Endothelial cell of umbilical vein (primary cell): ENCODE measurements around the gene ADAMTS14. TPM values are rescaled to one million over a fixed set of nuclear protein-coding genes. Genes with fewer than 3 reads are reported as not detected.

Experiments
- BruUV-seq: library from RNA; stranded (reverse); fragments of 400-500 nt; replicated peaks from 2 replicates; lab custom pipeline; 2021; lab: Mats Ljungman, UMichigan
- CTCF ChIA-PET: fragments of 300-600, 350-600 bp; sonication (Branson Sonifier 250); formaldehyde crosslinking; loops from one replicate; lab custom pipeline; 2021; ENCODE audit warnings: antibody characterized with exemption, inconsistent platforms; lab: Charles Lee
- POLR2A ChIA-PET: fragments of 300-600, 350-600 bp; sonication (Branson Sonifier 250); formaldehyde crosslinking; loops from one replicate; lab custom pipeline; 2021; ENCODE audit warnings: antibody characterized with exemption, inconsistent platforms; lab: Charles Lee
- DNase-seq: peaks from one replicate; pipeline ENCODE4 v3.0.0-alpha.2; 2011; ENCODE audit warnings: low read depth, low spot score
- FAIRE-seq: peaks from 2 replicates; lab custom pipeline; 2011; peaks lifted over from hg19 to GRCh38; lab: Jason Lieb, UNC
- H2AFZ ChIP-seq: 2 replicates; pipeline ENCODE4 v1.6.0; 2012; ENCODE audit warnings: low read depth, low read length, control low read depth, inconsistent platforms
- H3K27ac ChIP-seq: 2 replicates; pipeline ENCODE4 v1.5.1; 2011; ENCODE audit warnings: low read depth, mild to moderate bottlenecking, control low read depth, low read length, moderate library complexity; ENCODE audit not compliant: insufficient read depth
- H3K27me3 ChIP-seq, 2 experiments: 2 replicates each; pipeline versions ENCODE4 v1.6.0 to v1.6.1; 2011; ENCODE audit warnings: low read length in 2 of 2, mixed read lengths in 1 of 2; ENCODE audit not compliant: control insufficient read depth in 2 of 2, insufficient read depth in 2 of 2
- H3K36me3 ChIP-seq, 2 experiments: 2 replicates in 1 of 2; 3 replicates in 1 of 2; pipeline ENCODE4 v1.5.1; 2011; ENCODE audit warnings: low read length in 2 of 2, mild to moderate bottlenecking in 1 of 2, moderate library complexity in 1 of 2; ENCODE audit not compliant: control insufficient read depth in 2 of 2, insufficient read depth in 2 of 2; ENCODE audit errors: extremely low read depth in 1 of 2
- H3K4me1 ChIP-seq: 3 replicates; pipeline ENCODE4 v1.5.1; 2011; ENCODE audit warnings: mild to moderate bottlenecking, low read length; ENCODE audit not compliant: control insufficient read depth, insufficient read depth; ENCODE audit errors: extremely low read depth
- H3K4me2 ChIP-seq: 2 replicates; pipeline ENCODE4 v1.6.1; 2011; ENCODE audit warnings: low read length, control low read depth, mixed read lengths; ENCODE audit not compliant: insufficient read depth
- H3K4me3 ChIP-seq, 3 experiments: fragments of 200-600 bp in 1 of 3; sonication (generic), shearing (Covaris generic) in 1 of 3; replicated peaks in 1 of 3; 2 replicates each; pipeline ENCODE4 v1.5.1; 2011 to 2016; ENCODE audit warnings: control low read depth in 3 of 3, low read length in 3 of 3, mild to moderate bottlenecking in 2 of 3, inconsistent platforms in 1 of 3, low read depth in 1 of 3, moderate library complexity in 1 of 3; ENCODE audit not compliant: insufficient read depth in 1 of 3
- H3K79me2 ChIP-seq: 2 replicates; pipeline ENCODE4 v1.6.0; 2012; ENCODE audit warnings: low read length, inconsistent platforms; ENCODE audit not compliant: control insufficient read depth, insufficient read depth
- H3K9ac ChIP-seq: replicated peaks from 2 replicates; pipeline ENCODE3; 2011; ENCODE audit warnings: low read length, control low read depth; ENCODE audit not compliant: insufficient read depth; ENCODE audit errors: extremely low read depth
- H3K9me1 ChIP-seq: replicated peaks from 3 replicates; pipeline ENCODE4 v1.6.0; 2011; ENCODE audit warnings: mild to moderate bottlenecking, low read length; ENCODE audit not compliant: control insufficient read depth, insufficient read depth; ENCODE audit errors: extremely low read depth
- H3K9me3 ChIP-seq: replicated peaks from 2 replicates; pipeline ENCODE4 v1.5.1; 2012; ENCODE audit warnings: low read length, inconsistent platforms; ENCODE audit not compliant: control insufficient read depth, insufficient read depth
- H4K20me1 ChIP-seq: replicated peaks from 2 replicates; pipeline ENCODE3; 2011; ENCODE audit warnings: mild to moderate bottlenecking, low read length; ENCODE audit not compliant: control insufficient read depth, insufficient read depth; ENCODE audit errors: extremely low read depth
- EZH2 ChIP-seq: IDR thresholded peaks from 2 replicates; pipeline ENCODE4 v1.6.1; 2012; ENCODE audit warnings: borderline replicate concordance, low read depth, mild to moderate bottlenecking, moderate library complexity, low read length, inconsistent platforms; ENCODE audit not compliant: severe bottlenecking
- FOS ChIP-seq: IDR thresholded peaks from 2 replicates; pipeline ENCODE4 v1.6.1; 2011; ENCODE audit warnings: mild to moderate bottlenecking, low read length, moderate library complexity, borderline replicate concordance; ENCODE audit not compliant: insufficient read depth
- GATA2 ChIP-seq: IDR thresholded peaks from 2 replicates; pipeline ENCODE4 v1.7.0; 2011; ENCODE audit warnings: low read depth, mild to moderate bottlenecking, moderate library complexity, mixed read lengths, low read length; ENCODE audit not compliant: insufficient read length, insufficient read depth
- JUN ChIP-seq: IDR thresholded peaks from 2 replicates; pipeline ENCODE4 v1.6.1; 2011; ENCODE audit warnings: borderline replicate concordance, low read depth; ENCODE audit not compliant: insufficient read length, insufficient read depth
- MYC ChIP-seq: IDR thresholded peaks from one replicate; pipeline ENCODE4 v1.6.1; 2011; ENCODE audit warnings: mild to moderate bottlenecking, low read depth, low read length
- POLR2A ChIP-seq: IDR thresholded peaks from 2 replicates; pipeline ENCODE4 v1.6.1; 2012; ENCODE audit warnings: low read depth, mild to moderate bottlenecking, control low read depth, low read length
- POLR2AphosphoS5 ChIP-seq: IDR thresholded peaks from 2 replicates; pipeline ENCODE4 v1.6.1; 2012; ENCODE audit warnings: low read depth, mild to moderate bottlenecking, control low read depth, low read length, moderate library complexity; ENCODE audit not compliant: insufficient read depth
- dilution Hi-C: fragments of 300-500 bp; cut with MboI; formaldehyde crosslinking; loops from one replicate; pipeline ENCODE4 v1.15.0; 2019; ENCODE audit warnings: low sequenced_read_pairs; ENCODE audit not compliant: extremely low pct_ligation_motif_present
- intact Hi-C: fragments of 100-400 bp; cut with micrococcal nuclease; formaldehyde crosslinking; loops from one replicate; pipeline ENCODE4 v1.10.0; 2022
- polyA plus RNA-seq, 4 experiments: library from polyadenylated mRNA; depleted of rRNA in 3 of 4; stranded (reverse) in 3 of 4; unstranded in 1 of 4; fragments of >200 nt; gene quantifications; 2 replicates each; pipeline versions ENCODE4 v1.2.1 to v1.2.3, GENCODE V29; 2011 to 2012; ENCODE audit warnings: missing spikeins in 1 of 4
- total RNA-seq: library from RNA; stranded (reverse); gene quantifications from 2 replicates; pipeline ENCODE4 v1.2.3, GENCODE V29; 2021
- TF ChIP-seq, protein P1 (sequence below), 2 donors: IDR thresholded peaks; 1 replicate in 1 of 2; 2 replicates in 1 of 2; pipeline ENCODE4 v1.5.1; 2011; ENCODE audit warnings: low read length in 2 of 2, mild to moderate bottlenecking in 2 of 2, moderate library complexity in 2 of 2, control low read depth in 1 of 2, inconsistent platforms in 1 of 2, low read depth in 1 of 2; ENCODE audit not compliant: insufficient read depth in 1 of 2; ENCODE audit errors: extremely low read depth in 1 of 2
- TF ChIP-seq, protein P2 (sequence below): IDR thresholded peaks from 2 replicates; pipeline ENCODE4 v1.6.1; 2011; ENCODE audit not compliant: insufficient read depth, insufficient read length

The ADAMTS14 gene
- total and polyA plus RNA-seq, 2 donors (not counting 3 experiments of a cell fraction or from before 2014, with no cell fraction given), result not detected

DNA sequence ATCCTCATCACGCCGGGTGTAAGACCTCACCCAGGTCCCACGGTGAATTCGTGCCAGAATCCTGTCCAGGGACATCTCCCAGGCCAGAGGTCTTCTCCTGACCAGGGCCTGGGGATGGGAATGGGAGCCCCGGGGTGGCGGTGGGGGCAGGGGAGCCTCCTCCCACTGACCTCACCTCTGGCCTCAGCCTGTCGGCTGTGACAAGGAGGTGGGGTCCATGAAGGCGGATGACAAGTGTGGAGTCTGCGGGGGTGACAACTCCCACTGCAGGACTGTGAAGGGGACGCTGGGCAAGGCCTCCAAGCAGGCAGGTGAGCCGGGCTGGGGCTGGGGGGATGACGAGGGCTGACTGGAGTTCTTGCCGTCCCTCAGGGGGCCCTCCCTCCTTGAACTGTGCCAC is 71.6 kb downstream of the ADAMTS14 start:
- Histone ChIP-seq H3K27me3 (no peaks in the 10 kb centered on the region), H3K4me3 (no peak overlapping the region), H3K36me3 (no peaks in the 10 kb centered on the region), H3K9ac (no peak overlapping the region), H3K9me3 (no peaks in the 10 kb centered on the region), H3K79me2 (no peaks in the 10 kb centered on the region), H3K4me2 (no peak overlapping the region), H3K4me1 (peaks cover 6% of the 10 kb centered on the region), H3K27ac (no peak overlapping the region), H4K20me1 (no peaks in the 10 kb centered on the region), H2AFZ (no peak overlapping the region), H3K9me1 (no peaks in the 10 kb centered on the region)
- FAIRE-seq, result no peak
- no peak for DNase-seq
- TF ChIP-seq JUN (no peak), POLR2A (no peak), GATA2 (no peak), FOS (no peak), EZH2 (no peak), POLR2AphosphoS5 (no peak), MYC (no peak)
- TF ChIP-seq, protein P1, sequence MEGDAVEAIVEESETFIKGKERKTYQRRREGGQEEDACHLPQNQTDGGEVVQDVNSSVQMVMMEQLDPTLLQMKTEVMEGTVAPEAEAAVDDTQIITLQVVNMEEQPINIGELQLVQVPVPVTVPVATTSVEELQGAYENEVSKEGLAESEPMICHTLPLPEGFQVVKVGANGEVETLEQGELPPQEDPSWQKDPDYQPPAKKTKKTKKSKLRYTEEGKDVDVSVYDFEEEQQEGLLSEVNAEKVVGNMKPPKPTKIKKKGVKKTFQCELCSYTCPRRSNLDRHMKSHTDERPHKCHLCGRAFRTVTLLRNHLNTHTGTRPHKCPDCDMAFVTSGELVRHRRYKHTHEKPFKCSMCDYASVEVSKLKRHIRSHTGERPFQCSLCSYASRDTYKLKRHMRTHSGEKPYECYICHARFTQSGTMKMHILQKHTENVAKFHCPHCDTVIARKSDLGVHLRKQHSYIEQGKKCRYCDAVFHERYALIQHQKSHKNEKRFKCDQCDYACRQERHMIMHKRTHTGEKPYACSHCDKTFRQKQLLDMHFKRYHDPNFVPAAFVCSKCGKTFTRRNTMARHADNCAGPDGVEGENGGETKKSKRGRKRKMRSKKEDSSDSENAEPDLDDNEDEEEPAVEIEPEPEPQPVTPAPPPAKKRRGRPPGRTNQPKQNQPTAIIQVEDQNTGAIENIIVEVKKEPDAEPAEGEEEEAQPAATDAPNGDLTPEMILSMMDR (IDR thresholded peaks at IDR 0.05; ENCODE audit: extremely low read depth in 1 of 2, insufficient read depth in 1 of 2, low read depth in 1 of 2, low read length in 2 of 2), result no peak
- TF ChIP-seq, protein P2, sequence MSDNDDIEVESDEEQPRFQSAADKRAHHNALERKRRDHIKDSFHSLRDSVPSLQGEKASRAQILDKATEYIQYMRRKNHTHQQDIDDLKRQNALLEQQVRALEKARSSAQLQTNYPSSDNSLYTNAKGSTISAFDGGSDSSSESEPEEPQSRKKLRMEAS, result no peak
- intact Hi-C loops, result no loop called here
- no TSS peak for BruUV-seq
- dilution Hi-C loops, result no loop called here
- ChIA-PET CTCF (no interaction called here), POLR2A (no interaction called here)
